ENCODE data around the gene GALNT7.
"Not testable (repeated sequence)": the region's sequence is repeated elsewhere in the genome, so short reads cannot be mapped to it uniquely, and the experiment has no call there.

Gene GALNT7

GRCh38 chr4:173168396-173169177 lies at the start of gene GALNT7:
GALNT7 (plus strand) TSS chr4:173168811; CDS start chr4:173168836, 25 bp downstream.
- DNase-seq (ENCODE audit: low read depth in 2 of 2, low spot score in 1 of 2): peak; percentile 23 to 31

- DNase-seq (ENCODE audit: low read depth in 2 of 2, low spot score in 1 of 2): not testable (repeated sequence)
Measured at GRCh38 chr4:173118819-173119218, 49.8 kb upstream of the GALNT7 start.

- no peak for DNase-seq (ENCODE audit: low read depth in 2 of 2, low spot score in 1 of 2)
Measured at GRCh38 chr4:173119818-173120217, 48.8 kb upstream of the GALNT7 start.

GRCh38 chr4:173121076-173121561 lies 47.5 kb upstream of the GALNT7 start:
- DNase-seq (ENCODE audit: low read depth in 2 of 2, low spot score in 1 of 2): no peak

GRCh38 chr4:173124209-173124865 lies 44.3 kb upstream of the GALNT7 start:
- no peak for DNase-seq (ENCODE audit: low read depth in 2 of 2, low spot score in 1 of 2)

GRCh38 chr4:173125216-173125812 lies 43.3 kb upstream of the GALNT7 start:
- DNase-seq (ENCODE audit: low read depth in 2 of 2, low spot score in 1 of 2): no peak

- no peak for DNase-seq (ENCODE audit: low read depth in 2 of 2, low spot score in 1 of 2)
Measured at GRCh38 chr4:173128199-173128890, 40.3 kb upstream of the GALNT7 start.

- no peak for DNase-seq (ENCODE audit: low read depth in 2 of 2, low spot score in 1 of 2)
Measured at GRCh38 chr4:173130687-173131086, 37.9 kb upstream of the GALNT7 start.

GRCh38 chr4:173134426-173134825 lies 34.2 kb upstream of the GALNT7 start:
- DNase-seq (ENCODE audit: low read depth in 2 of 2, low spot score in 1 of 2): no peak

GRCh38 chr4:173135241-173135847 lies 33.3 kb upstream of the GALNT7 start:
- DNase-seq (ENCODE audit: low read depth in 2 of 2, low spot score in 1 of 2): no peak

- DNase-seq (ENCODE audit: low read depth in 2 of 2, low spot score in 1 of 2): no peak
Measured at GRCh38 chr4:173138624-173139023, 30.0 kb upstream of the GALNT7 start.

- no peak for DNase-seq (ENCODE audit: low read depth in 2 of 2, low spot score in 1 of 2)
Measured at GRCh38 chr4:173139561-173139960, 29.1 kb upstream of the GALNT7 start.

- DNase-seq (ENCODE audit: low read depth in 2 of 2, low spot score in 1 of 2): no peak
Measured at GRCh38 chr4:173145131-173145530, 23.5 kb upstream of the GALNT7 start.

- DNase-seq (ENCODE audit: low read depth in 2 of 2, low spot score in 1 of 2): no peak
Measured at GRCh38 chr4:173146456-173146855, 22.2 kb upstream of the GALNT7 start.

GRCh38 chr4:173151496-173151895 lies 17.1 kb upstream of the GALNT7 start:
- no peak for DNase-seq (ENCODE audit: low read depth in 2 of 2, low spot score in 1 of 2)

GRCh38 chr4:173152104-173152503 lies 16.5 kb upstream of the GALNT7 start:
- DNase-seq (ENCODE audit: low read depth in 2 of 2, low spot score in 1 of 2): no peak

- DNase-seq (ENCODE audit: low read depth in 2 of 2, low spot score in 1 of 2): no peak
Measured at GRCh38 chr4:173153445-173153844, 15.2 kb upstream of the GALNT7 start.

GRCh38 chr4:173159791-173160190 lies 8.8 kb upstream of the GALNT7 start:
- DNase-seq (ENCODE audit: low read depth in 2 of 2, low spot score in 1 of 2): no peak

- no peak for DNase-seq (ENCODE audit: low read depth in 2 of 2, low spot score in 1 of 2)
Measured at GRCh38 chr4:173160871-173161270, 7.7 kb upstream of the GALNT7 start.

GRCh38 chr4:173161311-173161710 lies 7.3 kb upstream of the GALNT7 start:
- DNase-seq (ENCODE audit: low read depth in 2 of 2, low spot score in 1 of 2): no peak

GRCh38 chr4:173165706-173166105 lies 2.9 kb upstream of the GALNT7 start:
- no peak for DNase-seq (ENCODE audit: low read depth in 2 of 2, low spot score in 1 of 2)

All from stimulated activated CD8-positive, alpha-beta memory T cell treated with anti-CD3 and anti-CD28 coated beads, Interleukin-4, amount 100 ng/mL, for 1 hour (primary cell).